ENCODE data around the gene NDUFS8. TPM values are rescaled to one million over a fixed set of nuclear protein-coding genes. Genes with fewer than 3 reads are reported as not detected.

NDUFS8 gene
- total RNA-seq, 1 donor from 2014 or later: 125 TPM

DNA sequence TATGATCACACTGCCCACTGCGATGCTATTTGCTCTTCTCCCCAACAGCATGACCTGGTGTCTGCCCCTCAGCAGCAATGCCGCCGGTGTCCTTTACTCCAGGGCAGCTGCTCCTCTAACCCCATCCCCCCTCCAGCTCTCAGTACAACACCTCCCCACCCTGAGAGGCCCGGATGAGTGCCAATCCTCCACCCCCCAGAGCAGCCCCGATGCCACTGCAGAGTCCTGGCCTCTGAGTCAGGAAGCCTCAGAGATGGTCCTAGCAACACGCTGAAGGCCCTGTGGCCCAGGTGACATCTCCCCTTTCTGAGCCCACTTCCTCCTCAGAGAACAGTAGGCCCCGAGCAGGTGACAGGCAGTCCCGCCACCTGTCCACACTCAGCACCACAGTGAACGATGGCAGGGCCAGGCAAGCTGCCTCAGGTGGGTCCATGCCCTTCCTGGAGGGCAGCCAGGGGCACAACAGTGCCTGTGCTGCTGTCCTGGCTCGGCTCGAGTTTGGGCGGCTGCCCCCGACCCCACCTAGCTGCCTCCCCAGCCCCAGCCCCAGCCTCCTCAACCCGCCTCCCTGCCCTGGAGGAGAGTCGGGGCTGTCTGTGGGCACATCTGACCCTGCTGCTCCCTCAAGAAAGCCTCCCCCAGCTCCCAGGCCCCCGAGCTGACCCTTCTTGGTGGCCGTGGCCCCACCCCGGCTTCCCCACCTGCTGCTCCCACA is 3.9 kb upstream of the NDUFS8 start:
- no peak overlapping the region for H3K4me3 Mint-ChIP-seq (ENCODE audit: low read depth)
- H3K36me3 Mint-ChIP-seq (ENCODE audit: low read depth): peaks cover 1% of the 10 kb centered on the region
- no peaks in the 10 kb centered on the region for H3K9me3 Mint-ChIP-seq
- intact Hi-C loops (cut with micrococcal nuclease): no loop called here
- H3K27me3 Mint-ChIP-seq (ENCODE audit: low read depth): no peaks in the 10 kb centered on the region
- no peak for DNase-seq (ENCODE audit: low spot score)
- peaks cover 19% of the 10 kb centered on the region for H3K4me1 Mint-ChIP-seq (ENCODE audit: low read depth)
- H3K27ac Mint-ChIP-seq: no peak overlapping the region

- no peaks in the 10 kb centered on the region for H3K9me3 Mint-ChIP-seq
- no peaks in the 10 kb centered on the region for H3K27me3 Mint-ChIP-seq (ENCODE audit: low read depth)
- no peak for DNase-seq (ENCODE audit: low spot score)
- no peak overlapping the region for H3K4me3 Mint-ChIP-seq (ENCODE audit: low read depth)
- H3K4me1 Mint-ChIP-seq (ENCODE audit: low read depth): peaks cover 23% of the 10 kb centered on the region
- intact Hi-C loops (cut with micrococcal nuclease): no loop called here
- H3K36me3 Mint-ChIP-seq (ENCODE audit: low read depth): peaks cover 4% of the 10 kb centered on the region
- no peak overlapping the region for H3K27ac Mint-ChIP-seq
Observed at GRCh38 chr11:68027667-68028066, 2.8 kb upstream of the NDUFS8 start.

GRCh38 chr11:68028802-68029545 is 1.5 kb upstream of the NDUFS8 start:
- DNase-seq (ENCODE audit: low spot score): no peak
- Mint-ChIP-seq H3K9me3 (no peaks in the 10 kb centered on the region), H3K27ac (peak overlapping the region; percentile 75), H3K4me3 (ENCODE audit: low read depth) (peak overlapping the region; percentile 97), H3K27me3 (ENCODE audit: low read depth) (no peaks in the 10 kb centered on the region), H3K4me1 (ENCODE audit: low read depth) (peaks cover 23% of the 10 kb centered on the region), H3K36me3 (ENCODE audit: low read depth) (peaks cover 4% of the 10 kb centered on the region)
- intact Hi-C loops (cut with micrococcal nuclease): no loop called here

DNA sequence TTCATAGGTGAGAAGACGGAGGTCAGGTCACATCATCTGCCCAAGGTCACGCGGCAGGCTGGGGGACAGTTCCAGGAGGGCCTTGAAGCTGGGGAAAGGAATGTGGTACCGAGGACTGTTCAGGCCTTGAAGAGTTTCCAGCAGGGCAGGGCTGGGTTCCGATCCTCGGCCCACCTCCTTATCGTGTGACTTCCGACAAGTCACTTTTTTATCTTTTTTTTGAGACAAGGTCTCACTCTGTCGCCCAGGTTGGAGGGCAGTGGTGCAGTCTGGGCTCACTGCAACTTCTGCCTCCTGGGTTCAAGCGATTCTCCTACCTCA is 623 bp downstream of the NDUFS8 start:
- Mint-ChIP-seq H3K9me3 (no peaks in the 10 kb centered on the region), H3K4me3 (ENCODE audit: low read depth) (peak overlapping the region; percentile 97), H3K4me1 (ENCODE audit: low read depth) (peaks cover 23% of the 10 kb centered on the region), H3K36me3 (ENCODE audit: low read depth) (peaks cover 8% of the 10 kb centered on the region), H3K27ac (peak overlapping the region; percentile 95), H3K27me3 (ENCODE audit: low read depth) (no peaks in the 10 kb centered on the region)
- no peak for DNase-seq (ENCODE audit: low spot score)
- intact Hi-C loops (cut with micrococcal nuclease): loop anchor here (2.0 to 10.0 kb wide), 2 partner anchors 90 to 184 kb away; partner anchors contain the start of genes CHKA and KMT5B

- DNase-seq (ENCODE audit: low spot score): no peak
- intact Hi-C loops (cut with micrococcal nuclease): loop anchor here (10.0 kb wide), 1 partner anchor 183 kb away; the partner anchor contains the start of gene KMT5B
- peaks cover 27% of the 10 kb centered on the region for H3K4me1 Mint-ChIP-seq (ENCODE audit: low read depth)
- peaks cover 10% of the 10 kb centered on the region for H3K36me3 Mint-ChIP-seq (ENCODE audit: low read depth)
- peak overlapping the region; percentile 95 for H3K27ac Mint-ChIP-seq
- peak overlapping the region; percentile 97 for H3K4me3 Mint-ChIP-seq (ENCODE audit: low read depth)
- no peaks in the 10 kb centered on the region for H3K9me3 Mint-ChIP-seq
- no peaks in the 10 kb centered on the region for H3K27me3 Mint-ChIP-seq (ENCODE audit: low read depth)
Observed at GRCh38 chr11:68032003-68032402, 1.5 kb downstream of the NDUFS8 start.

DNA sequence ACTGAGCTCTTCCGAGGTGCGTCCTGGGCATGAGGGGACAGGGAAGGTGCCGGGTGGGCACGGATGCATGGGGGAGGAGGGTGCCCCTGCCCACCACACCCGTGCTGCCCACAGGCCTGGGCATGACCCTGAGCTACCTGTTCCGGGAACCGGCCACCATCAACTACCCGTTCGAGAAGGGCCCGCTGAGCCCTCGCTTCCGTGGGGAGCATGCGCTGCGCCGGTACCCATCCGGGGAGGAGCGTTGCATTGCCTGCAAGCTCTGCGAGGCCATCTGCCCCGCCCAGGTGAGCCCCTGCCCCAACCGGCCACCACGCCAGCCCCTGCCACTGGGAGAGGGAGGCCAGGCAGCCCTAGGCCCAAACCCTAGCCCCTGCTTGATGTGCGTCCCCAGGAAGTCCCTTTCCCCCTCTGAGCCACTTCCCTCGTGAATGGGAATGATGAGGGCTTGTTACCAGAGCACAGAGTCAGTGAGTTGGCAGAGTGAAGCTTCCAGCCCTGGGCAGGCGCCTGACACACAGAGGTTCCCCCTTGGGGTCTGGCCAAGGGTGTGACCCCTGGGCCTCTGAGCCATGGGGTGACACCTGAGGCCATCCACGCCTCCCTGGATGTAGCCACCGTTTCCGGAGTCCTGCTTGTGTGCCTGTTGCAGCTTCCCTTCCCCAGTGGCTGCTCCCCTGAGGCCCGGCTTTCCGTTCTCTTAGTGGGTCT is 2.7 kb downstream of the NDUFS8 start:
- peak overlapping the region; percentile 5 for H3K4me3 Mint-ChIP-seq (ENCODE audit: low read depth)
- intact Hi-C loops (cut with micrococcal nuclease): loop anchor here (10.0 kb wide), 1 partner anchor 182 kb away; the partner anchor contains the start of gene KMT5B
- peaks cover 27% of the 10 kb centered on the region for H3K4me1 Mint-ChIP-seq (ENCODE audit: low read depth)
- no peaks in the 10 kb centered on the region for H3K27me3 Mint-ChIP-seq (ENCODE audit: low read depth)
- H3K36me3 Mint-ChIP-seq (ENCODE audit: low read depth): peaks cover 10% of the 10 kb centered on the region
- no peak for DNase-seq (ENCODE audit: low spot score)
- no peaks in the 10 kb centered on the region for H3K9me3 Mint-ChIP-seq
- no peak overlapping the region for H3K27ac Mint-ChIP-seq

- H3K36me3 Mint-ChIP-seq (ENCODE audit: low read depth): peaks cover 10% of the 10 kb centered on the region
- no peak overlapping the region for H3K27ac Mint-ChIP-seq
- H3K4me1 Mint-ChIP-seq (ENCODE audit: low read depth): peaks cover 26% of the 10 kb centered on the region
- intact Hi-C loops (cut with micrococcal nuclease): loop anchor here (10.0 kb wide), 1 partner anchor 181 kb away; the partner anchor contains the start of gene KMT5B
- H3K27me3 Mint-ChIP-seq (ENCODE audit: low read depth): no peaks in the 10 kb centered on the region
- no peaks in the 10 kb centered on the region for H3K9me3 Mint-ChIP-seq
- H3K4me3 Mint-ChIP-seq (ENCODE audit: low read depth): peak overlapping the region; percentile 5
- DNase-seq (ENCODE audit: low spot score): no peak
Observed at GRCh38 chr11:68033708-68034045, 3.2 kb downstream of the NDUFS8 start.

- Mint-ChIP-seq H3K4me3 (ENCODE audit: low read depth) (no peak overlapping the region), H3K9me3 (no peaks in the 10 kb centered on the region), H3K36me3 (ENCODE audit: low read depth) (peaks cover 12% of the 10 kb centered on the region), H3K27me3 (ENCODE audit: low read depth) (no peaks in the 10 kb centered on the region), H3K4me1 (ENCODE audit: low read depth) (peaks cover 15% of the 10 kb centered on the region), H3K27ac (no peak overlapping the region)
- intact Hi-C loops (cut with micrococcal nuclease): loop anchor here (10.0 kb wide), 1 partner anchor 179 kb away; the partner anchor contains the start of gene KMT5B
- DNase-seq (ENCODE audit: low spot score): no peak
Observed at GRCh38 chr11:68035266-68035876, 4.9 kb downstream of the NDUFS8 start.

- Mint-ChIP-seq H3K27me3 (ENCODE audit: low read depth) (no peaks in the 10 kb centered on the region), H3K4me1 (ENCODE audit: low read depth) (peaks cover 15% of the 10 kb centered on the region), H3K4me3 (ENCODE audit: low read depth) (no peak overlapping the region), H3K36me3 (ENCODE audit: low read depth) (peaks cover 12% of the 10 kb centered on the region), H3K27ac (peak overlapping the region; percentile 89), H3K9me3 (no peaks in the 10 kb centered on the region)
- no peak for DNase-seq (ENCODE audit: low spot score)
- intact Hi-C loops (cut with micrococcal nuclease): loop anchor here (10.0 kb wide), 1 partner anchor 179 kb away; the partner anchor contains the start of gene KMT5B
Observed at GRCh38 chr11:68036141-68036716, 5.7 kb downstream of the NDUFS8 start.

- intact Hi-C loops (cut with micrococcal nuclease): loop anchor here (10.0 kb wide), 1 partner anchor 178 kb away; the partner anchor contains the start of gene KMT5B
- Mint-ChIP-seq H3K4me1 (ENCODE audit: low read depth) (peaks cover 12% of the 10 kb centered on the region), H3K27ac (peak overlapping the region; percentile 89), H3K36me3 (ENCODE audit: low read depth) (peaks cover 12% of the 10 kb centered on the region), H3K4me3 (ENCODE audit: low read depth) (no peak overlapping the region), H3K27me3 (ENCODE audit: low read depth) (no peaks in the 10 kb centered on the region), H3K9me3 (no peaks in the 10 kb centered on the region)
- DNase-seq (ENCODE audit: low spot score): no peak
Observed at GRCh38 chr11:68036717-68037239, 6.3 kb downstream of the NDUFS8 start.

- H3K27ac Mint-ChIP-seq: peak overlapping the region; percentile 89
- H3K4me1 Mint-ChIP-seq (ENCODE audit: low read depth): peaks cover 11% of the 10 kb centered on the region
- H3K27me3 Mint-ChIP-seq (ENCODE audit: low read depth): no peaks in the 10 kb centered on the region
- no peaks in the 10 kb centered on the region for H3K9me3 Mint-ChIP-seq
- intact Hi-C loops (cut with micrococcal nuclease): loop anchor here (10.0 kb wide), 1 partner anchor 177 kb away; the partner anchor contains the start of gene KMT5B
- peak overlapping the region; percentile 52 for H3K4me3 Mint-ChIP-seq (ENCODE audit: low read depth)
- H3K36me3 Mint-ChIP-seq (ENCODE audit: low read depth): peaks cover 11% of the 10 kb centered on the region
- no peak for DNase-seq (ENCODE audit: low spot score)
Observed at GRCh38 chr11:68037411-68038225, 7.1 kb downstream of the NDUFS8 start.
